ENCODE data around the gene C1GALT1.
"Not testable (repeated sequence)": the region's sequence is repeated elsewhere in the genome, so short reads cannot be mapped to it uniquely, and the experiment has no call there.

Gene C1GALT1

DNA sequence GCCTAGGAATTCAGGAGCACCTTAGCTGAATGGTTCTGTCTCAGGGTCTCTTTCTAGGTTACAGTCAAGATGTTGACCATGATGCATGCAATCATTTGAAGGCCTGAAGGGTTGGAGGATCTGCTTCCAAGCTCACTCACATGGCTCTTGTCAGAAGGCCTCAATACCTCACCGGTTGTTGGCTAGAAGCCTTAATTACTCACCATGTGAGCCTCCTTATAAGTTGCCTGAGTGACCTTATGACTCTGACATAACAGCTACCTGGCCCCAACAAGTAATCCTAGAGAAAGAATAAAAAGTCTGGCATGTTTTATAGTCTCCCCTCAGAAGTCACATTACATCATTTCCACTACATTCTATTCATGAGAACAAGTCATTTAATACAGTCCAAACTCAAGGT is 3.4 kb upstream of the C1GALT1 start:
- H3K27me3 Mint-ChIP-seq = no peaks in the 10 kb centered on the region
- H3K4me3 Mint-ChIP-seq = no peak overlapping the region
- no peak overlapping the region for H3K27ac Mint-ChIP-seq
- peaks cover 0 to 6% of the 10 kb centered on the region in 2 donors for H3K36me3 Mint-ChIP-seq
- no peak for ATAC-seq (replicated peaks)
- H3K9me3 Mint-ChIP-seq = no peaks in the 10 kb centered on the region
- DNase-seq = no peak
- peaks cover 20 to 37% of the 10 kb centered on the region in 2 donors for H3K4me1 Mint-ChIP-seq

DNA sequence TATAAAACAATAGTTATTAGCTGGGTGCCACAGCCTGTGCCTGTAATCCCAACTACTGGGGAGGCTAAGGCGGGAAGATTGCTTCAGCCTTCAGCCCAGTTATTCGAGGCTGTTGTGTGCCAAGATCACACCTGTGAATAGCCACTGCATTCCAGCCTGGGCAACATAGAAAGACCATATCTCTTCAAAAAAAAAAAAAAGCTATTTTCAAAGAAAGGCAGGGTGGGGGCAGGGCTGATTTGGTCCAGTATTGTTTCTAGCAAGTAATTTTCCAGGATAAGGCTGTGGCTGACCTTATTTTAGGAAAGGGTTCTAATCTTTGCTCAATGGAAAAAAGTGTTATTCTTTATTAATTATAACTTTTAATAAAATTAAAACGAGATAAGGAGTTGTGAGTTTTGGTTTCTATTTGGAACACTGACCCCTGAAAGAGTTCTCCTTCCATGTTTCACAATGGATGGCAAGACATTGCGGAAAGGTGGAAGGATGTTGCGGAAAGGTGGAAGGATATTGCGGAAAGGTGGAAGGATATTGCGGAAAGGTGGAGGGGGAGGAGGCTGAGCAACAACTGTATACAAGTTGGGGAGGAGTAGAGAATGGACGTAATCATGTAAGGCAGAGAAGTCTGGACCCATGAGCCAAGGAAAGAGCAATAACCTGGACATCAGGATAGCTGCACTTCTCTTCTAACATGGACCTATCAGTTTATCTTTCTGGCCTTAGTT is 1.5 kb upstream of the C1GALT1 start:
- DNase-seq (no peak), ATAC-seq (replicated peaks) (no peak)
- Mint-ChIP-seq H3K9me3 (no peaks in the 10 kb centered on the region), H3K4me1 (peaks cover 19 to 26% of the 10 kb centered on the region in 2 donors), H3K27me3 (no peaks in the 10 kb centered on the region), H3K4me3 (peak overlapping the region; percentile 86 to 92), H3K36me3 (peaks cover 0 to 5% of the 10 kb centered on the region in 2 donors), H3K27ac (peak overlapping the region; percentile 100)

DNA sequence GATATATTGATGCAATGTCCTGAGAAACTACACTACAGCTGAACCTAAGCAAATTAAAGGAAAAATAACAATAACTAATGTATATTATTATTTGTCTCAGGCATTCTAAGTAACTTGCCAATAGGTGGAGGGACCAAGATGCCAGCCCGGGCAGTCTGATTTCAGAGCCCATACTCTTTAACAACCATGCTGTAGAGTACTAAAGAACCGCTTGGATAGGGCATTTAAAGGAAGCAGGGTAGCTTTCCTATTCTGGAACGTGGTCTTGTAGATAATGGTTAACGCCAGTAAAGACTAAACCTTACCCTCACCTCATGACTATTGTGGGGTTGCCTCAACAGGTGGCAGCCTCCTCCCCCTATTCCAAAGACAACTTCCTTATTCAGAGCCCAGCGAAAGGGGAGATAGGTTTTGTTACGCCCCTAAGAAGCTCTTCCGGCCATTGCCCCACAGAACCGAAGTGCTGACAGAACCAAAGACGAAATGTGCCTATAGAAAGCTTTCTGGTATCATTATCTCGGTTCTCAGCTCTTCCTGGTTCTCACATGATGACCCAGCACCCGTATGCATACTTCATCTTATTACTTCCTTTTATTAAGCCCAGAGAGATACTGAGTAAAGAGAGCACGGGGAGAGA is 707 bp upstream of the C1GALT1 start:
- Mint-ChIP-seq H3K27ac (peak overlapping the region; percentile 100), H3K9me3 (no peaks in the 10 kb centered on the region), H3K36me3 (peaks cover 0 to 8% of the 10 kb centered on the region in 2 donors), H3K4me1 (peaks cover 19 to 21% of the 10 kb centered on the region in 2 donors), H3K27me3 (no peaks in the 10 kb centered on the region), H3K4me3 (peak overlapping the region; percentile 92 to 100)
- ATAC-seq (replicated peaks) (peak; percentile 54 to 58), DNase-seq (peak; percentile 39)

DNA sequence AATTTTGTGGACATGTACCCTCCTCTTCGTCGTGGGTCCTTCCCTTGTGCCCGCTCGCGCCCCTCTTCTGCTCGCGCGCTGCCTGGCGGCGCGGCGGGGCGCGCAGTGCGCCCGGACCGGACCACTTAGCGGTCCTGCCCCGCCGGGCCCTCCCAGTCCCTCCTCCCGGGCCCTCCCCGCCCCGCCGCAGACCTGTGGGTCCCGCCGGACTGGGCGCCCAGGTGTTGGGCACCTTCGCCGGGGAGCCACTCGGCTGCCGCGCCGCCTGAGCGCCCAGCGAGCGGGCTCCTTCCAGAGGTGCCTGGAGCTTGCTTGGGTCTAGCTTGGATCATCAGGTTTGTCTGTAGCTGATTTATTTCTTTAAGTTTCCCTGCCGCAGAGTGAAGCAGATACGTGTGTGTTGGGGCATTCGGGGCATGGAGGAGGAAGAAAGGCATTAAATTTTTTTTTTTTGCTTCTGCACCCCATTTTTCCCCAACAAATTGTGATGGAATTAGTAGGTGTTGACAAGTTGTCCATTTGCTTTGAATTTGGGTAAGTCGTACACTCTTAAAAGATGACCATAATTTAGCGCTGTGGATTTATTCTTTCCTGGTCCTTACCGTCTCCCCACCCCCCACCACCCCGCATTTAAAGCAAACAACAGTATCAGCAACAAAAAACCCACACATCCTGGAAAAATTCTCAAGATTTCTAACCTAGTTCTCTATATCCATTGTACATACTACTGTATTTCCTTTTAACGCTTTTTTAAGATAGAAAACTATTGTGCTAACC is 905 bp downstream of the C1GALT1 start:
- Mint-ChIP-seq H3K9me3 (no peaks in the 10 kb centered on the region), H3K4me3 (peak overlapping the region; percentile 92 to 100), H3K27me3 (no peaks in the 10 kb centered on the region), H3K36me3 (peaks cover 0 to 8% of the 10 kb centered on the region in 2 donors), H3K27ac (peak overlapping the region; percentile 100), H3K4me1 (peaks cover 6 to 16% of the 10 kb centered on the region in 2 donors)
- ATAC-seq (replicated peaks) = peak; percentile 31 to 40
- no peak for DNase-seq

DNA sequence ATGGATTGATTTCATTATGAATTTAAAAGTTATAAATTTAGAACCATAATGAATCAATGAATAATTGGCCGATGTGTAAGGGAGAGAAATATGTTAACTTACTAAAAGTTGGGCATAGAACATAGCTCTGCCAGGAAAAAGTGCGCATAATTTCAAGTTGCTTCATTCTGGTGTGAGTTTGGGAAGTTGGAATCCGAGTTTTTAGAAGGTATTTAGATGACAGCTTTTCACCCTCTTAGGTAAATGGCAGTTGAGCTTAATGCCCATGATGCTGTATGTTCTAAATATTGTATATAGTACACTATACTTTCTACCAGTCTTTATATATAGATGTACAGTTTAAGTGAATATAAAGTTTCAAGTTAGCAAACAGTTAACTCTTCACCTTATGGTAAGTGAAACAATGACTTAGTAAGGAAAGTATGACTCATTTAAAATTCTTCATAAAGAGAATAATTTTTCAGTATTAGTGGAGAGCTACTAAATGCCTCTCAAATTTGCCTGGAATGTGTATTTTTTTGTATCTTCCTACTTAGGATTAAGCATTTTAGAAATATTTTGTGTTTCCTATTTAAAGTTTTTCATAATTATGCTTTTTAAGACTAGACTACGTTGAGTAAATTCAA is 1.6 kb downstream of the C1GALT1 start:
- Mint-ChIP-seq H3K4me3 (peak overlapping the region; percentile 92 to 100), H3K9me3 (no peaks in the 10 kb centered on the region), H3K27me3 (no peaks in the 10 kb centered on the region), H3K4me1 (peaks cover 6 to 18% of the 10 kb centered on the region in 2 donors), H3K27ac (peak overlapping the region; percentile 20), H3K36me3 (peaks cover 0 to 8% of the 10 kb centered on the region in 2 donors)
- DNase-seq (no peak), ATAC-seq (replicated peaks) (no peak)

DNA sequence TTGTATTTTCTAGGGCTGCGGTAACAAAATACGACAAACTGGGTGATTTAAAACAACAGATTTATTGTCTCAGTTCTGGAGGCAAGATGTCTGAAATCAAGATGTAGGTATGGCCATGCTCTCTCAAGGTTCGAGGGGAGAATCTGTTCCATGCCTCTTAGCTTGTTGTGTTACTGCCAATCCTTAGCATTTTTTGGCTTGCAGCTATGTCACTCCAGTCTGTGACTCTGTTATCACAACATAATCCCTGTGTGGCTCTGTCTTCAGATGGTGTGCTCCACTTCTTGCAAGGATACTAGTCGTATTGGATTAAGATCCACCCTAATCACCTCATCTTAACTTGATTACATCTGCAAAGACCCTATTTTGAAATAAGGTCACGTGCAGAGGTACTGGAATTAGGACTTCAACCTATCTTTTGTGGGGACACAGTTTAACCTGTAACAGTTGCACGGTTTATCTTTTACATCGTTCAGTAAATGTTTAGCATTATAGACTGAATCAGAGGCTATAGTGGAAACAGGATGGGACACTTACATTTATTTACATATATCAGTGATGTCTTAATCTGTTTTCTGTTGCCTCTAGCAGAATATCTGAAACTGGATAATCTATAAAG is 3.1 kb downstream of the C1GALT1 start:
- Mint-ChIP-seq H3K4me1 (peaks cover 11 to 18% of the 10 kb centered on the region in 2 donors), H3K9me3 (no peaks in the 10 kb centered on the region), H3K27me3 (no peaks in the 10 kb centered on the region), H3K36me3 (peaks cover 4 to 8% of the 10 kb centered on the region in 2 donors), H3K4me3 (no peak overlapping the region), H3K27ac (no peak overlapping the region)
- ATAC-seq (replicated peaks) = no peak
- DNase-seq = no peak

DNA sequence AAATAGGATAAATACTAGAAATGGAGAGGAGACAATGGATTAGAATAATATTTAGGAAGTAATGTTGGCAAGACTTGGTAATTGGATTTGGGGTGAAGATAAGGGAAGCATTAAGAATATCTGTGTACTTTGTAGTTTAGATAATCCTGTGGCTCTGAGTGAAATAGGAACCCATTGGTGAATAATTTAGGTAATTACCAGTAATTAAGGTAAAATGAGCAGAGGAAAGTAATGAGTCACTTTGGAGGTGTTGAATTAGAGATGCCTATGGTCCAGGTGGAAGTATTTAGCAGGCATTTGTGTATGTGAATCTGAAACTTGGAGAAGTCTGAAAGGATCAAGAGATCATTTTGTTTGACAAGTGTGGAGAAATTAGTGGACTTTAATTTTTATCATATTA is 5.7 kb downstream of the C1GALT1 start:
- Mint-ChIP-seq H3K4me3 (no peak overlapping the region), H3K4me1 (peaks cover 13 to 20% of the 10 kb centered on the region in 2 donors), H3K36me3 (peaks cover 22% of the 10 kb centered on the region in 2 donors), H3K27ac (no peak overlapping the region), H3K9me3 (peaks cover 2% of the 10 kb centered on the region in 2 donors), H3K27me3 (no peaks in the 10 kb centered on the region)
- no peak for DNase-seq
- peak in 1 of 2 donors; percentile 49 for ATAC-seq (replicated peaks)

DNA sequence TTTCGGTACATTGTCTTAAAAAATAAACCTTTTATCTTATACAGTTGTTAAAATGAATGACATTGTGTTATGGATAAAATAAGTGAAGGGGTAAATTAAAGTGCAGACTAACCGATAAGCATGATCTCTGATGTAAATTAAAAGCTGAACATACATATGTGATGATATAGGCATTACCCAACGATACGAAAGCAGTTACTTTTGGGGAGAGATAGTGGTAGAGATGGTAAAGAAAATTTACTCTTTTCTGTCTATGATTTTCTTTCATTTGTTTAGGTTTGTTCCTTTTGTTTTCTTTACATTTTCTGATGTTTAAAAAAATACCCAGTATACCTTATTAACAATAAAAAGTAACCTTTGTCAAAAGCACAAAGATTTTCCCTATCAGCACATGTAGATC is 6.4 kb downstream of the C1GALT1 start:
- peaks cover 19 to 25% of the 10 kb centered on the region in 2 donors for H3K4me1 Mint-ChIP-seq
- H3K27me3 Mint-ChIP-seq = no peaks in the 10 kb centered on the region
- no peak overlapping the region for H3K4me3 Mint-ChIP-seq
- ATAC-seq (replicated peaks) (no peak), DNase-seq (no peak)
- peaks cover 2 to 5% of the 10 kb centered on the region in 2 donors for H3K9me3 Mint-ChIP-seq
- H3K27ac Mint-ChIP-seq = no peak overlapping the region
- peaks cover 27 to 28% of the 10 kb centered on the region in 2 donors for H3K36me3 Mint-ChIP-seq

DNA sequence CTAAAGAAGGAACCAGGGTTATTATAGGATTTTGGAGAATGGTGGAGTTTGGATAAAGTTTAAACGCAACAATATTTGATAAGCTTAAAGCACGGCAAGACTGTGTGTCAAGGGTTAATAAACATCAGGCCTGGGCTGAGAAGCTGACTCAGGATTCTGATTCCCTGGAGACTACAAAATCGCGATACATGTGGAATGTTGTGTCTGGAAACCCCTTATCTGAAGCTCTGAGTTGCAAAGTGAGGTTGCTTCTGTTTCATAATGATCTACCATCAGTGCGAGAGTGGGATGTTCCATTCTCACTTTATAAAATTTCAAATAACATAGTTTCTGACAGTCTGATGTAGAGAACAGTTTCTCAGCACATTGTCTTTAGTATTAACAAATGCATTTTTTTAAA is 7.8 kb downstream of the C1GALT1 start:
- DNase-seq = no peak
- Mint-ChIP-seq H3K9me3 (peaks cover 2 to 5% of the 10 kb centered on the region in 2 donors), H3K4me3 (no peak overlapping the region), H3K4me1 (peaks cover 33% of the 10 kb centered on the region in 2 donors), H3K36me3 (peaks cover 23 to 28% of the 10 kb centered on the region in 2 donors), H3K27ac (no peak overlapping the region), H3K27me3 (no peaks in the 10 kb centered on the region)
- peak in 1 of 2 donors; percentile 23 for ATAC-seq (replicated peaks)

DNA sequence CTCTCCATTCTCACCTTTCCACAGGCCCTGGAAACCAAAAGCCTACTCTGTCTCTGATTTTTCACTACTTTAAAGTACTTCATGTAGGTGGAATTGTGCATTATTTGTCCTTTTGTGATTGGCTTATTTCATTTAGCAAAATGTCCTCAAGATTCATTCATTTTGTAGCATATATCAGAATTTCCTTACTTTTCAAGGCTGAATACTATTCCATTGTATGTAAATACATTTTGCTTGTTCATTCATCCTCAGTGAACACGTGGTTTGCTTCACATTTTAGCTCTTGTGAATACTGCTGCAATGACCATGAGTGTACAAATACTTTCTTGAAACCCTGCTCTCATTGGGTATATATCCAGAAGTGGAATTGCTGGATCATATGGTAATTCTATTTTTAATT is 8.8 kb downstream of the C1GALT1 start:
- H3K4me1 Mint-ChIP-seq = peaks cover 33 to 39% of the 10 kb centered on the region in 2 donors
- ATAC-seq (replicated peaks) (no peak), DNase-seq (no peak)
- H3K27me3 Mint-ChIP-seq = no peaks in the 10 kb centered on the region
- peaks cover 19 to 28% of the 10 kb centered on the region in 2 donors for H3K36me3 Mint-ChIP-seq
- H3K27ac Mint-ChIP-seq = no peak overlapping the region
- no peak overlapping the region for H3K4me3 Mint-ChIP-seq
- peaks cover 2 to 5% of the 10 kb centered on the region in 2 donors for H3K9me3 Mint-ChIP-seq

DNA sequence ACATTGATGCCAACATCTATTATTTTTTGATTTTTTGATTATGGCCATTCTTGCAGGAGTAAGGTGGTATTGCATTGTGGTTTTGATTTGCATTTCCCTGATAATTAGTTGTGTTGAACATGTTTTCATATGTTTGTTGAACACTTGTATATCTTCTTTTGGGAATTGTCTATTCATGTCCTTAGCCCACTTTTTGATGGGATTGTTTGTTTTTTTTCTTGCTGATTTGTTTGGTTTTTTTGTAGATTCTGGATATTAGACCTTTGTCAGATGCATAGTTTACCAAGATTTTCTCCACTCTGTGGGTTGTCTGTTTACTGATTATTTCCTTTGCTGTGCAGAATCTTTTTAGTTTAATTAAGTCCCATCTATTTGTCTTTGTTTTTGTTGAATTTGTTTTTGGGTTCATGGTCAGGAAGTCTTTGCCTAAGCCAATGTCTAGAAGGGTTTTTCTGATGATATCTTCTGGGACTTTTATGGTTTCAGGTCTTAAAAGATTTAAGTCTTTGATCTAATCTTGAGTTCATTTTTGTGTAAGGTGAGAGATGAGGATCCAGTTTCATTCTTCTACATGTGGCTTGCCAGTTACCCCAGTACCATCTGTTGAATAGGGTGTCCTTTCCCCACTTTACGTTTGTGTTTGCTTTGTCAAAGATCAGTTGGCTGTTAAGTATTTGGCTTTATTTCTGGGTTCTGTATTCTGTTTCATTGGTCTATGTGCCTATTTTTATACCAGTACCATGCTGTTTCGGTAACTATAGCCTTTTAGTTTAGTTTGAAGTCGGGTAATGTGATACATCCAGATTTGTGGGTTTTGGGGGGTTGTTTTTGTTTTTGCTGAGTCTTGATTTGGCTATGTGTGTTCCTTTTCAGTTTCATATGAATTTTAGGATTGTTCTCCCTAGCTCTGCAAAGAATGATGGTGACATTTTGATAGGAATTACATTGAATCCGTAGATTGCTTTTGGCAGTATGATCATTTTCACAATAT is 10.7 kb downstream of the C1GALT1 start:
- not testable (repeated sequence) for DNase-seq; ATAC-seq (replicated peaks); H3K27me3 Mint-ChIP-seq; H3K9me3 Mint-ChIP-seq; H3K4me3 Mint-ChIP-seq
- H3K4me1 Mint-ChIP-seq = peaks cover 37 to 46% of the 10 kb centered on the region in 2 donors
- peaks cover 22 to 32% of the 10 kb centered on the region in 2 donors for H3K36me3 Mint-ChIP-seq
- peak overlapping the region; percentile 34 for H3K27ac Mint-ChIP-seq

DNA sequence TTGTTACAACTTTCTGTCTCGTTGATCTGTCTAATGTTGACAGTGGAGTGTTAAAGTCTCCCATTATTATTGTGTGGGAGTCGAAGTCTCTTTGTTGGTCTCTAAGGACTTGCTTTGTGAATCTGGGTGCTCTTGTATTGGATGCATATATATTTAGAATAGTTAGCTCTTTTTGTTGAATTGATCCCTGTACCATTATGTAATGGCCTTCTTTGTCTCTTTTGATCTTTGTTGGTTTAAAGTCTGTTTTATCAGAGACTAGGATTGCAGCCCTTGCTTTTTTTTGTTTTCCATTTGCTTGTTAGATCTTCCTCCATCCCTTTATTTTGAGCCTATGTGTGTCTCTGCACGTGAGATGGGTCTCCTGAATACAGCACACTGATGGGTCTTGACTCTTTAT is 17.2 kb downstream of the C1GALT1 start:
- not testable (repeated sequence) for H3K4me3 Mint-ChIP-seq; H3K27ac Mint-ChIP-seq; ATAC-seq (replicated peaks); H3K27me3 Mint-ChIP-seq; H3K9me3 Mint-ChIP-seq; DNase-seq
- peaks cover 56 to 82% of the 10 kb centered on the region in 2 donors for H3K4me1 Mint-ChIP-seq
- H3K36me3 Mint-ChIP-seq = peaks cover 7 to 14% of the 10 kb centered on the region in 2 donors

DNA sequence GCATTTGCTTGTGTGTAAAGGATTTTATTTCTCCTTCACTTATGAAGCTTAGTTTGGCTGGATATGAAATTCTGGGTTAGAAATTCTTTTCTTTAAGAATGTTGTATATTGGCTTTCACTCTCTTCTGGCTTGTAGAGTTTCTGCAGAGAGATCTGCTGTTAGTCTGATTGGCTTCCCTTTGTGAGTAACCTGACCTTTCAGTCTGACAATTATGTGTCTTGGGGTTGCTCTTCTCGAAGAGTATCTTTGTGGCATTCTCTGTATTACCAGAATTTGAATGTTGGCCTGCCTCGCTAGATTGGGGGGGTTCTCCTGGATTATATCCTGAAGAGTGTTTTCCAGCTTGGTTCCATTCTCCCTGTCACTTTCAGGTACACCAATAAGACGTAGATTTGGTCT is 17.9 kb downstream of the C1GALT1 start:
- H3K4me3 Mint-ChIP-seq; H3K27ac Mint-ChIP-seq; DNase-seq; H3K27me3 Mint-ChIP-seq; ATAC-seq (replicated peaks); H3K9me3 Mint-ChIP-seq: not testable (repeated sequence)
- peaks cover 54 to 82% of the 10 kb centered on the region in 2 donors for H3K4me1 Mint-ChIP-seq
- peaks cover 7 to 14% of the 10 kb centered on the region in 2 donors for H3K36me3 Mint-ChIP-seq

Data from stimulated activated naive B cell treated with anti-CD40 and anti-IgM and Interleukin-4, amounts not matched to agents 10 μg/mL and 1 μg/mL and 100 μg/mL, for 72 hours (primary cell).